MCF 10A (cell line): ENCODE results near the gene MYL2. TPM values are rescaled to one million over a fixed set of nuclear protein-coding genes. Genes with fewer than 3 reads are reported as not detected.

Experiments used
- Bru-seq: library from RNA; stranded (reverse); fragments of 400-500 nt; gene quantifications from one replicate; lab custom pipeline; 2021; lab: Mats Ljungman, UMichigan
- BruChase-seq, 2 experiments: library from RNA; stranded (reverse); fragments of 400-500 nt; gene quantifications; one replicate each; lab custom pipeline; 2021; lab: Mats Ljungman, UMichigan
- BruUV-seq: library from RNA; stranded (reverse); fragments of 400-500 nt; replicated peaks from 2 replicates; lab custom pipeline; 2021; lab: Mats Ljungman, UMichigan
- CTCF ChIA-PET: fragments of 300-600 bp; sonication (Branson Sonifier 250); formaldehyde crosslinking; extraction: SDS; loops from one replicate; lab custom pipeline; 2021; ENCODE audit warnings: antibody characterized with exemption, inconsistent platforms; lab: Yijun Ruan, JAX
- POLR2A ChIA-PET: fragments of 300-600, 350-650 bp; sonication (Branson Sonifier 250); formaldehyde crosslinking; extraction: SDS; loops from one replicate; lab custom pipeline; 2020; ENCODE audit warnings: antibody characterized with exemption, inconsistent platforms; lab: Yijun Ruan, JAX
- DNase-seq: peaks from one replicate; pipeline ENCODE4 v3.0.0-alpha.2; 2018; ENCODE audit not compliant: unreplicated experiment
- H3K27ac Mint-ChIP-seq: one replicate; pipeline ENCODE4 v1.8.0; 2022; ENCODE audit warnings: mild to moderate bottlenecking, low read depth, mixed read lengths; ENCODE audit not compliant: unreplicated experiment
- H3K27me3 Mint-ChIP-seq: one replicate; pipeline ENCODE4 v1.8.0; 2022; ENCODE audit warnings: mixed read lengths; ENCODE audit not compliant: insufficient read depth, unreplicated experiment
- H3K36me3 Mint-ChIP-seq: one replicate; pipeline ENCODE4 v1.8.0; 2022; ENCODE audit warnings: mild to moderate bottlenecking, moderate library complexity, mixed read lengths; ENCODE audit not compliant: insufficient read depth, unreplicated experiment
- H3K4me1 Mint-ChIP-seq: one replicate; pipeline ENCODE4 v1.8.0; 2022; ENCODE audit warnings: mixed read lengths; ENCODE audit not compliant: insufficient read depth, unreplicated experiment
- H3K4me3 Mint-ChIP-seq: one replicate; pipeline ENCODE4 v1.8.0; 2022; ENCODE audit warnings: mild to moderate bottlenecking, moderate library complexity, mixed read lengths; ENCODE audit not compliant: unreplicated experiment
- H3K9me3 Mint-ChIP-seq: one replicate; pipeline ENCODE4 v1.8.0; 2022; ENCODE audit warnings: mixed read lengths; ENCODE audit not compliant: unreplicated experiment
- intact Hi-C: fragments of 100-400 bp; cut with micrococcal nuclease; formaldehyde crosslinking; loops from 2 replicates; pipeline ENCODE4 v1.14.1; 2022
- long read RNA-seq: library from polyadenylated mRNA; stranded (forward); transcript quantifications from one replicate; pipeline ENCODE4 v2.0.0, GENCODE V29; 2022
- total RNA-seq: library from RNA; stranded (reverse); gene quantifications from 2 replicates; pipeline ENCODE4 v1.2.3, GENCODE V29; 2022
- TF ChIP-seq, protein P1 (sequence below): fragments of 200-600 bp; IDR thresholded peaks from one replicate; pipeline ENCODE4 v1.8.0; 2022; ENCODE audit warnings: antibody characterized with exemption, mild to moderate bottlenecking; ENCODE audit not compliant: unreplicated experiment

The MYL2 gene, protein sequence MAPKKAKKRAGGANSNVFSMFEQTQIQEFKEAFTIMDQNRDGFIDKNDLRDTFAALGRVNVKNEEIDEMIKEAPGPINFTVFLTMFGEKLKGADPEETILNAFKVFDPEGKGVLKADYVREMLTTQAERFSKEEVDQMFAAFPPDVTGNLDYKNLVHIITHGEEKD
- total RNA-seq (not detected in 2 replicates), Bru-seq, nascent RNA (percentile 9 among the genes with signal in this experiment), BruChase-seq, experiment 1, labeled RNA remaining after a 6-hour chase (not detected), BruChase-seq, experiment 2, labeled RNA remaining after a 2-hour chase (not detected)
- long read RNA-seq: 0 reads

DNA sequence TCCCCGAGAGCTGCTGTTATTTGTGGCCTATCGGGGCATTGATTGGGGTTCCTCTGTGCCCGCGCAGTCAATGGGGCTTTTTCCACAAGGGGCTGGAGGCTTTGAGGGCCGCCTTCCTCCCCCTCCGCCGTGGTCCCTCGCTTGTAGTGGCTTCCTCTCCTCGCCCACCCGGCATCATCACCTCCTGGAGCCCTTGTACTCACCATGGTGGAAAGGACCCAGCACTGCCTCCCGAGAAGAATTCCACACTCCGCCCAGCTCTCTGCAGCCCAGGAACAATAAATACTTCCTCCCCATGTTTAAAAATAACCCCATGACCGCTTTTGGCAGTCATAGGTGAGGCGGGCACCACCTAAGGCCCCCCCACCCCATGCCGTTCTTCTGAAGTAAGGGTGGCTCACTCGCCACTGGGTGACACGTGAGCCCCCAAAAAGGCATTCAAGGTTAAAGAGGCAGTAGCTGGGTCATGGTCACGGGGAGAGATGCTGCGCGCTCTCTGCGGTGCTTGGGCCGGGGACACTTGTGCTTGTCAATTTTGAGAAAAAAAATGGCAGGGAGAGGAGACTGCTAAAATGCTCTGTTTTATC, at the start of gene MYL2:
Gene MYL2 (minus strand): TSS at position 256 of the 587 bp plus-strand sequence. CDS start 50 bp downstream, at position 206.
- intact Hi-C loops: no loop called here
- no TSS peak for BruUV-seq
- ChIA-PET POLR2A (interaction anchor here (2.0 kb wide), 1 partner anchor 24 kb away, joined by 10 read pairs; no protein-coding TSS in a partner anchor), CTCF (interaction anchor here (2.0 kb wide), 1 partner anchor 17 kb away, joined by 6 read pairs; no protein-coding TSS in a partner anchor)
- TF ChIP-seq, protein P1, sequence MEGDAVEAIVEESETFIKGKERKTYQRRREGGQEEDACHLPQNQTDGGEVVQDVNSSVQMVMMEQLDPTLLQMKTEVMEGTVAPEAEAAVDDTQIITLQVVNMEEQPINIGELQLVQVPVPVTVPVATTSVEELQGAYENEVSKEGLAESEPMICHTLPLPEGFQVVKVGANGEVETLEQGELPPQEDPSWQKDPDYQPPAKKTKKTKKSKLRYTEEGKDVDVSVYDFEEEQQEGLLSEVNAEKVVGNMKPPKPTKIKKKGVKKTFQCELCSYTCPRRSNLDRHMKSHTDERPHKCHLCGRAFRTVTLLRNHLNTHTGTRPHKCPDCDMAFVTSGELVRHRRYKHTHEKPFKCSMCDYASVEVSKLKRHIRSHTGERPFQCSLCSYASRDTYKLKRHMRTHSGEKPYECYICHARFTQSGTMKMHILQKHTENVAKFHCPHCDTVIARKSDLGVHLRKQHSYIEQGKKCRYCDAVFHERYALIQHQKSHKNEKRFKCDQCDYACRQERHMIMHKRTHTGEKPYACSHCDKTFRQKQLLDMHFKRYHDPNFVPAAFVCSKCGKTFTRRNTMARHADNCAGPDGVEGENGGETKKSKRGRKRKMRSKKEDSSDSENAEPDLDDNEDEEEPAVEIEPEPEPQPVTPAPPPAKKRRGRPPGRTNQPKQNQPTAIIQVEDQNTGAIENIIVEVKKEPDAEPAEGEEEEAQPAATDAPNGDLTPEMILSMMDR: no peak
- Mint-ChIP-seq H3K9me3 (no peaks in the 10 kb centered on the region), H3K27me3 (no peaks in the 10 kb centered on the region), H3K36me3 (peaks cover 5% of the 10 kb centered on the region), H3K27ac (no peak within 1 kb of the TSS), H3K4me1 (peaks cover 27% of the 10 kb centered on the region), H3K4me3 (no peak within 1 kb of the TSS)
- DNase-seq: no peak

DNA sequence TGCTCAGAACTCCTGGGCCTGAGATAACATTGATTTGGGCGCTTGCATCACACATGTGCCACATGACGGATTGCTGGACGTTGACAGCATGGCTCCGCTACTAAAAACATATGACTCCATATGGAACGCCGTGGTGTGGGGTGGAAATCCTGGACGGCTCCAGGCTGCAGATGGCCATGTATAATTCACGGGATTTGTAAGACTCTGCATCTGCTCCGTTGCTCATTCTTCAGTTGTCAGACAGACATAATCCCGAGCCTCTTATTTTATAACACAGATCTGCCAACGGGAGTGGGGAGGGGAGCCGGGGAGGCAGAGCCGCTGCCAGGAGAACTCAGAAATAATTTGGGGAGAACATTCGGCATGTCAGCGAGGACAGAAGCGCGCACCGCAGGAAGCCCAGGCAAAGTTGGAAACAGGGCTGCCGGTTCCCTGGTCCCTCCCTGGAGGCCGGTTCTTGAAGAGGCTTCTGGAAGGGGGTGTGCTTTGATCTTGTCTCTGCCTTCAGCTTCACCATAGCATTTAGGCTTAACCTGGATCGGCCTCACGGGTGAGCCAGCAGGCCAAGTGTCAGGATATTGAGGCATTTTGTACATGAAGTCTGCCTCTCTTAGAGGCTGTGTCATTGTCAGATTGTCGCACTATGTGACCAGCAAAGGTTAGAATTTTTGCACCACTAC, 45.8 kb upstream of the MYL2 start:
- H3K36me3 Mint-ChIP-seq: no peaks in the 10 kb centered on the region
- TF ChIP-seq, protein P1: no peak
- DNase-seq: no peak
- no TSS peak for BruUV-seq
- H3K27me3 Mint-ChIP-seq: peaks cover 47% of the 10 kb centered on the region
- no peak overlapping the region for H3K4me3 Mint-ChIP-seq
- H3K27ac Mint-ChIP-seq: no peak overlapping the region
- ChIA-PET CTCF (no interaction called here), POLR2A (no interaction called here)
- H3K4me1 Mint-ChIP-seq: no peaks in the 10 kb centered on the region
- no peaks in the 10 kb centered on the region for H3K9me3 Mint-ChIP-seq
- intact Hi-C loops: no loop called here

DNA sequence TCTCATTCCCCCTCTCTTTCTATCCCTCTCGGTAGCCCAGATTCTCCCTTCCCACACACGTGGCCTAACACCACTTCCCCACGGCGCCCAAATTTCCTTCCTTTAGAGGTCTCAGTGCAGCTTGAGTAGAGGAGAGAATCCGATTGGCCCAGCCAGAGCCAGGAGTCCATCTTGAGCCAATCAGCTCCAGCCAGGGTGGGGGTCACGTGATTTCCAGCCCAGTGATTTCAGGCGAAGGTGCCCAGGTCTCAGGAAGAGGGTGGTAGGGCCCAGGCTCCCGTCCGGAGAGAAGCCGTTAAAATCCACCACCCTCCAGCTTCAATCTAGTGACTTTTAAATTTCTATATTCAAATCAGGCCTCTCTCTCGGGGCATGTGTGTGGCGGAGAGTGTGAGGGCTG, 45.2 kb upstream of the MYL2 start:
- Mint-ChIP-seq H3K36me3 (no peaks in the 10 kb centered on the region), H3K4me1 (no peaks in the 10 kb centered on the region), H3K27ac (no peak overlapping the region), H3K4me3 (no peak overlapping the region), H3K27me3 (peaks cover 53% of the 10 kb centered on the region), H3K9me3 (no peaks in the 10 kb centered on the region)
- CTCF ChIA-PET: no interaction called here
- TF ChIP-seq, protein P1: no peak
- POLR2A ChIA-PET: no interaction called here
- BruUV-seq: no TSS peak
- DNase-seq: no peak
- intact Hi-C loops: no loop called here

DNA sequence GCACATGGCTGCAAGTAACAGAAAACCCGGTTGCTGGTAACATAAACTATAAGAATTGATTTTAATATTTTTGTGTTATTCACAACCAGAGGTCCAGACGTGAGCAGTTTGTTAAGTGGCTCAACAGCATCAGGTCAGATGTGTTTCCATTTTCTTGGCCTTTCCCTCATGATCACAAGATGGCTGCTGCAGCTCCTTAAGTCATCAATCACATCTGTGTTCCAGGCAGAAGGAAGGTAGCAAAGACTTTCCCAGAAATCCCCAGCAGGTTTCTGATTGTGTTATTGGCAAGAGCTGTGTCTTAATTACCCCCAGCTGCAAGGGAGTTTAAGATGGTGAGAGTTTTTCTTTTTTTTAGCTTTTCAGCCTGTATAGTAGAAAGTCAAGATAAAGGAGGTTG, 40.4 kb upstream of the MYL2 start:
- intact Hi-C loops: no loop called here
- ChIA-PET POLR2A (no interaction called here), CTCF (interaction anchor here (1.1 to 1.5 kb wide), 2 partner anchors 36 to 65 kb away, joined by 4 read pairs; no protein-coding TSS in a partner anchor)
- H3K27ac Mint-ChIP-seq: no peak overlapping the region
- peaks cover 40% of the 10 kb centered on the region for H3K27me3 Mint-ChIP-seq
- DNase-seq: no peak
- no peak overlapping the region for H3K4me3 Mint-ChIP-seq
- no peaks in the 10 kb centered on the region for H3K9me3 Mint-ChIP-seq
- TF ChIP-seq, protein P1: no peak
- H3K36me3 Mint-ChIP-seq: no peaks in the 10 kb centered on the region
- no TSS peak for BruUV-seq
- H3K4me1 Mint-ChIP-seq: no peaks in the 10 kb centered on the region
